Natural killer cell (primary cell): ENCODE measurements around the gene HAPLN2. TPM values are rescaled to one million over a fixed set of nuclear protein-coding genes. Genes with fewer than 3 reads are reported as not detected.
A peak's percentile ranks its signal among the peaks of the same experiment; 100 is the strongest.

Source experiments
- ATAC-seq, 3 donors: fragments of 150-1000 bp in 2 of 3; fragments of 200-7000 bp in 1 of 3; cut with Tn5 transposase; 1 replicate in 1 of 3; 2 replicates in 2 of 3; pipeline ENCODE4 v1.10.0; 2021; ENCODE audit warnings: mild to moderate bottlenecking in 2 of 3, moderate library complexity in 2 of 3
- DNase-seq, 2 donors: peaks; one replicate each; pipeline versions ENCODE4 v3.0.0 to v3.0.0-alpha.2; 2013 to 2021; ENCODE audit warnings: mixed read lengths in 1 of 2
- H3K27ac ChIP-seq: one replicate; pipeline ENCODE4 v1.5.1; 2013; ENCODE audit warnings: mild to moderate bottlenecking, low read length
- H3K27me3 ChIP-seq: one replicate; pipeline ENCODE4 v1.6.1; 2013; ENCODE audit warnings: low read length; ENCODE audit not compliant: control insufficient read depth, insufficient read depth
- H3K36me3 ChIP-seq: one replicate; pipeline ENCODE4 v1.6.1; 2013; ENCODE audit warnings: low read length; ENCODE audit not compliant: control insufficient read depth, insufficient read depth
- H3K4me1 ChIP-seq: one replicate; pipeline ENCODE4 v1.6.1; 2013; ENCODE audit warnings: low read length; ENCODE audit not compliant: control insufficient read depth, insufficient read depth
- H3K4me3 ChIP-seq: one replicate; pipeline ENCODE4 v1.5.1; 2013; ENCODE audit warnings: low read length
- H3K9me3 ChIP-seq: one replicate; pipeline ENCODE4 v1.6.1; 2013; ENCODE audit warnings: low read length; ENCODE audit not compliant: control insufficient read depth, insufficient read depth
- H3K27ac Mint-ChIP-seq, 2 donors: one replicate each; pipeline ENCODE4 v1.8.0; 2022; ENCODE audit warnings: mild to moderate bottlenecking in 2 of 2, mixed read lengths in 2 of 2, moderate library complexity in 1 of 2
- H3K27me3 Mint-ChIP-seq, 2 donors: one replicate each; pipeline ENCODE4 v1.8.0; 2022; ENCODE audit warnings: low read depth in 2 of 2, mixed read lengths in 2 of 2
- H3K36me3 Mint-ChIP-seq: one replicate; pipeline ENCODE4 v1.8.0; 2022; ENCODE audit warnings: mixed read lengths
- H3K4me1 Mint-ChIP-seq, 2 donors: one replicate each; pipeline ENCODE4 v1.8.0; 2022; ENCODE audit warnings: mixed read lengths in 2 of 2
- H3K4me3 Mint-ChIP-seq: one replicate; pipeline ENCODE4 v1.8.0; 2022; ENCODE audit warnings: mild to moderate bottlenecking, moderate library complexity, mixed read lengths
- H3K9me3 Mint-ChIP-seq, 2 donors: one replicate each; pipeline ENCODE4 v1.8.0; 2022; ENCODE audit warnings: mixed read lengths in 2 of 2
- WGBS: methylation state at CpG from one replicate; pipeline ENCODE4 v1.1.7; 2013; ENCODE audit warnings: missing lambda C conversion rate; ENCODE audit not compliant: insufficient coverage; 5-methylcytosine and 5-hydroxymethylcytosine counted together
- intact Hi-C: fragments of 100-400 bp; cut with micrococcal nuclease; formaldehyde crosslinking; loops from one replicate; pipeline ENCODE4 v1.14.2; 2022
- total RNA-seq, 4 donors: library from RNA; stranded (reverse); fragments of 120-200 nt in 1 of 4; gene quantifications; one replicate each; pipeline versions ENCODE4 v1.2.3 to v1.2.4, GENCODE V29; 2013 to 2022
- TF ChIP-seq, protein P1 (sequence below): fragments of 200-600 bp; IDR thresholded peaks from one replicate; pipeline ENCODE4 v1.8.0; 2022; ENCODE audit warnings: antibody characterized with exemption

Gene HAPLN2
- total RNA-seq, 3 donors from 2014 or later (not counting 1 experiment from before 2014, with no cell fraction given), result not detected

DNA sequence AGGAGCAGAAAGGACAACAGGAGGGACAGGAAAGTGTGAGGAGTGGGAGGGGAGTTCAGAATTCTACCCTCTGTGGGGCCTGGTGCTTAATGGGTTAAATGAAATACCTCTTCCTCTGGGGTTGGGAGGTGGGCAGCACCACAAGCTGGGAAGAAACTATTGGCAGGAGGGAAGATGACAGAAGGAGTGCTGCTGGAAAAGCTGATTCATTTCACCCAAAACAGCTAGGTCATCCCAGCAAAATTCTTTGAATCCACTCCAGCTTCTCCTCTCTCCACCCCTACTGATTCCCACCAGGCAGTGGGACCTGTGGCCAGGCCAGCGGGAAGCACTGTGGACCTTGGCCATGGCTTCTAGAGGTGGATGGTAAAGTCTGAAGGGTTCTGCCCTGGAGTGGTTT is 35.5 kb downstream of the HAPLN2 start:
- H3K36me3 Mint-ChIP-seq, result no peaks in the 10 kb centered on the region
- H3K4me3 Mint-ChIP-seq, result no peak overlapping the region
- no peaks in the 10 kb centered on the region for H3K9me3 ChIP-seq
- H3K27ac ChIP-seq, result no peak overlapping the region
- no peak overlapping the region for H3K27ac Mint-ChIP-seq
- H3K4me1 Mint-ChIP-seq, result peaks cover 31 to 38% of the 10 kb centered on the region in 2 donors
- no peak overlapping the region for H3K4me3 ChIP-seq
- H3K27me3 ChIP-seq, result peaks cover 33% of the 10 kb centered on the region
- H3K9me3 Mint-ChIP-seq, result no peaks in the 10 kb centered on the region
- intact Hi-C loops, result no loop called here
- H3K36me3 ChIP-seq, result no peaks in the 10 kb centered on the region
- DNase-seq, result no peak
- WGBS, result 100% methylated on average over 1 of the region's 1 CpG
- ATAC-seq, result no peak
- peaks cover 51 to 52% of the 10 kb centered on the region in 2 donors for H3K27me3 Mint-ChIP-seq
- TF ChIP-seq, protein P1, sequence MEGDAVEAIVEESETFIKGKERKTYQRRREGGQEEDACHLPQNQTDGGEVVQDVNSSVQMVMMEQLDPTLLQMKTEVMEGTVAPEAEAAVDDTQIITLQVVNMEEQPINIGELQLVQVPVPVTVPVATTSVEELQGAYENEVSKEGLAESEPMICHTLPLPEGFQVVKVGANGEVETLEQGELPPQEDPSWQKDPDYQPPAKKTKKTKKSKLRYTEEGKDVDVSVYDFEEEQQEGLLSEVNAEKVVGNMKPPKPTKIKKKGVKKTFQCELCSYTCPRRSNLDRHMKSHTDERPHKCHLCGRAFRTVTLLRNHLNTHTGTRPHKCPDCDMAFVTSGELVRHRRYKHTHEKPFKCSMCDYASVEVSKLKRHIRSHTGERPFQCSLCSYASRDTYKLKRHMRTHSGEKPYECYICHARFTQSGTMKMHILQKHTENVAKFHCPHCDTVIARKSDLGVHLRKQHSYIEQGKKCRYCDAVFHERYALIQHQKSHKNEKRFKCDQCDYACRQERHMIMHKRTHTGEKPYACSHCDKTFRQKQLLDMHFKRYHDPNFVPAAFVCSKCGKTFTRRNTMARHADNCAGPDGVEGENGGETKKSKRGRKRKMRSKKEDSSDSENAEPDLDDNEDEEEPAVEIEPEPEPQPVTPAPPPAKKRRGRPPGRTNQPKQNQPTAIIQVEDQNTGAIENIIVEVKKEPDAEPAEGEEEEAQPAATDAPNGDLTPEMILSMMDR, result no peak
- peaks cover 33% of the 10 kb centered on the region for H3K4me1 ChIP-seq

DNA sequence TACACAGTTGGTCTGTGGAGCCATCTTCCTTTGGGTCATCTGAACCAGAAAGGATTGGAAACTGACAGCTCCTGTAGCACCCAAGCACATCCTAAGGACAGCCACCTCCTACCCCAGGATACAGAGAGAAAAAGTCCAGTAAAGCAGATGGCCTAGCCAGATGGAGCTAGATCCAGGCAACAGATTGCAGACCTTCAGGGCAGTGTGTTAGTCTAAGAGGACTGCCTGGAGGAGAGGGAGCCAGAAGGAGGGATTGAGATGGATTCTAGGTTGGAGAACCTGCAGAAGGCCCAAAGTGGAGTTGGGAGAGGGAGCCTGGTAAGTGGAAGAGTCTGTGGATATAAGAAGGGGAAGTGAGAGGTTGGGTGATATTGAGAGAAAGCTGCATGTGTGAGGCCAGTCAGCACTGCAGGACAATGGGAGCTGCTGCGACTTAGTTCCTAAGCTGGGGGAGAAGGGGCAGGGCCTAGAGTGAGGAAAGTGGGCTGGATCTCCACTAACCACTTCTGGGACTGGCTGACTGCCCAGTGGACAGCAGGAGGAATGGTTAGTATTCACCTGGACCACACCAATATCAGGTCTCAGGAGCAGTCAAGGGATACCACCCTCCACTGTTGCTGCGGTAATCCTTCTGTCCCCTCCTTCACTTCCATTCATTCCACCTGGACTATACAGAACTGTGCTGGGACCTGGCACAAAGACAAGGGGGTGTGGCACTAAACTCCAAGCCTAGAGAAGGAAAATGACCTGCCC is 36.1 kb downstream of the HAPLN2 start:
- H3K27me3 ChIP-seq, result peaks cover 33% of the 10 kb centered on the region
- Mint-ChIP-seq H3K27ac (no peak overlapping the region), H3K4me1 (peaks cover 37 to 45% of the 10 kb centered on the region in 2 donors), H3K9me3 (no peaks in the 10 kb centered on the region), H3K4me3 (peak overlapping the region; percentile 1), H3K36me3 (no peaks in the 10 kb centered on the region), H3K27me3 (peaks cover 50 to 52% of the 10 kb centered on the region in 2 donors)
- ATAC-seq (no peak), DNase-seq (no peak)
- TF ChIP-seq, protein P1, result no peak
- H3K4me1 ChIP-seq, result peaks cover 39% of the 10 kb centered on the region
- no peak overlapping the region for H3K4me3 ChIP-seq
- intact Hi-C loops, result no loop called here
- no peaks in the 10 kb centered on the region for H3K36me3 ChIP-seq
- H3K9me3 ChIP-seq, result no peaks in the 10 kb centered on the region
- H3K27ac ChIP-seq, result no peak overlapping the region
- 59% methylated on average over 2 of the region's 2 CpGs for WGBS

DNA sequence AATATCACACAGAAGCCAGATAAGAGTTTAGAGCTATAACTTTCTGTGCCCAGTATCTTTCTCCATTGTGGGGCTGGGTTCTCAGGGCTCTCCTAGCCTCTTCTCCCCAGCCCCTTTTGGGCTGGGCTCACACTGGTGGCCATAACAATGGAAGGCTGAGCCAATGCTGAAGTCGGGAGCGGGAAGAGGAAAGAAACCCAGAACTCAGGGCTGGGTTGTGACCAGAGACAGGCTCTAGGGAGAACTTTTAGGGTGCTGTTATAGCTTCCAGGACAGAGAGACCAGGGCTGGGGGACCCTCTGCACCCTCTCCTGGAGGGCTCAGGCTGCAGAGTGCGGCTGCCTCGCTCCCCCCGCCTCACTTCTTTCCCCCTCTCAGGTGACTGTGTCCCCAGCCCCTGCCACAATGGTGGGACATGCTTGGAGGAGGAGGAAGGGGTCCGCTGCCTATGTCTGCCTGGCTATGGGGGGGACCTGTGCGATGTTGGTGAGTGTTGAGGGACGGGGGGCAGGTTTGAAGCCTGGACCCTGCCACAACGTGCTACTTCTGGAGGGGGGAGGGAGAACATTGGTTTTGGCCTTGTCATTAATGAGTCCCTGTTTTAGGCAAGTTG is 36.8 kb downstream of the HAPLN2 start:
- H3K27ac ChIP-seq, result no peak overlapping the region
- DNase-seq, result no peak
- no peak overlapping the region for H3K4me3 ChIP-seq
- H3K9me3 ChIP-seq, result no peaks in the 10 kb centered on the region
- TF ChIP-seq, protein P1, result no peak
- no peaks in the 10 kb centered on the region for H3K36me3 Mint-ChIP-seq
- WGBS, result 52% methylated on average over 6 of the region's 9 CpGs
- H3K27me3 ChIP-seq, result peaks cover 33% of the 10 kb centered on the region
- H3K4me1 ChIP-seq, result peaks cover 46% of the 10 kb centered on the region
- H3K27me3 Mint-ChIP-seq, result peaks cover 46 to 50% of the 10 kb centered on the region in 2 donors
- H3K27ac Mint-ChIP-seq, result no peak overlapping the region
- H3K4me3 Mint-ChIP-seq, result no peak overlapping the region
- intact Hi-C loops, result loop anchor here (2.0 kb wide), 1 partner anchor 29 kb away; no protein-coding TSS in a partner anchor
- no peaks in the 10 kb centered on the region for H3K9me3 Mint-ChIP-seq
- H3K36me3 ChIP-seq, result no peaks in the 10 kb centered on the region
- peaks cover 44 to 51% of the 10 kb centered on the region in 2 donors for H3K4me1 Mint-ChIP-seq
- ATAC-seq, result no peak
